ENCODE measurements around the gene RAB5B.
"Not testable (repeated sequence)": the region's sequence is repeated elsewhere in the genome, so short reads cannot be mapped to it uniquely, and the experiment has no call there.

Gene RAB5B

DNA sequence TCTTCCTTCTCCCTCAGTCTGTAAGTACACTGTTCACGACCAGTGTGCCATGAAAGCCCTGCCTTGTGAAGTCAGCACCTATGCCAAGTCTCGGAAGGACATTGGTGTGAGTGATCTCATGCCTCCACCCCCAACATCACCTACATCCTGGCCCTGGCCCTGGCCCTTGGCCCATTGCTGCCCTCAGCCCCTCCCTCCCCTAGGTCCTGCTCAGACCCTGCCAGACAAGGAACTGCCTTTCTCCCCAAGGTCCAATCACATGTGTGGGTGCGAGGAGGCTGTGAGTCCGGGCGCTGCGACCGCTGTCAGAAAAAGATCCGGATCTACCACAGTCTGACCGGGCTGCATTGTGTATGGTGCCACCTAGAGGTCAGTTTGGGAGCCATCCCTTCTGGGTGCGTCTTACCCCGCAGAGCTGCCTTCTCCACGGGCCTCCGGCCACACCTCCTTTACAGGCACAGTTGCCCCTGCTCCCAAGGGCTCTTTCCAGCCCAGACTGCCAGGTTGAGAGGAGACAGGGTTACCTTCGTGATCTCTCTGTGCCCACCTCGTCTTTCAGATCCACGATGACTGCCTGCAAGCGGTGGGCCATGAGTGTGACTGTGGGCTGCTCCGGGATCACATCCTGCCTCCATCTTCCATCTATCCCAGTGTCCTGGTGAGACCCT lies 33.7 kb upstream of the RAB5B start:
- DNase-seq (ENCODE audit: low read depth, low spot score), result peak; percentile 93

DNA sequence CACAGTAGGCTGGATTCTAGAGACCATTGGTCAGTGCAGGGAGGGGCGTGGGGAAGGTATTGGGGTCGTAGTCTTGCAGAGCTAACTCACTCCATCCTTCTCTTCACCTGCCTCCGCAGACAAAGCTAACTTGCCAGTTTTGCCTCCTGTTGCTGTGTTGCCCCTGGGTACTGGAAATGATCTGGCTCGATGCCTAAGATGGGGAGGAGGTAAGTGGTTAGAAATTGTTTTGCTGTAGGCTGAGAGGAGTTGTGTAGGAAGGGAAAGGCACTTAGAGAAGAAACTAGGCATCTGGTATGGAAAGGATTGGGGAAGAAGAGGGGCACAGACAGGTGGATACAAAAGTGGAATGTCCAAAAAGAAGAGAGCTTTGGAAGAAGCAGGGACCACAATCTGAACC lies 31.8 kb upstream of the RAB5B start:
- DNase-seq (ENCODE audit: low read depth, low spot score), result no peak

DNA sequence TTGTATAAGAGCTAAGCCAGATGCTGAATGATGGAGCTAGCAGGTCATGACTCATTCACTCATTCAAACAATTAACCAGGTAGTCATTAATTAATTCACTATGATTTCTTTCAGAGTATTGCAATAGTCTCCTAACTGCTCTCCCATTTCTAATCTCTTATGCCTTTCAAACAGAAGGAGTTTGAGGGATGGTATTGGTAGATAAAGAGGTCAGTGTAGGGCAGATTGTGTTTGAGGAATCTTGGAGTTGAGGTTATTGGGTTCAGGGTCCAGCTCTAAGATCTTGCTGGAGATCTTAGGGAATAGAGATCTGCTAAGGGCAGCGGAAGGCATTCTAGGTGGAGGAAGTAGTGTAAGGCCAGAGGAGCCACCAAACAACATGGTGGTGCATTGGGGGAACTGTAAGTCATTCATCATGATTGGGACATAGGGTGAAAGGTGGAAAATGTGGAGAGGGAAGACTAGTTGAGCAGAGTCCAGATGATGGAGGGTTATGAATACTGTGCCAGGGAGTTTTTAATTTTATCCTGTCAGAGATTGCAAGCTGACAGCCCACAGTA lies 31.2 kb upstream of the RAB5B start:
- no peak for DNase-seq (ENCODE audit: low read depth, low spot score)

DNA sequence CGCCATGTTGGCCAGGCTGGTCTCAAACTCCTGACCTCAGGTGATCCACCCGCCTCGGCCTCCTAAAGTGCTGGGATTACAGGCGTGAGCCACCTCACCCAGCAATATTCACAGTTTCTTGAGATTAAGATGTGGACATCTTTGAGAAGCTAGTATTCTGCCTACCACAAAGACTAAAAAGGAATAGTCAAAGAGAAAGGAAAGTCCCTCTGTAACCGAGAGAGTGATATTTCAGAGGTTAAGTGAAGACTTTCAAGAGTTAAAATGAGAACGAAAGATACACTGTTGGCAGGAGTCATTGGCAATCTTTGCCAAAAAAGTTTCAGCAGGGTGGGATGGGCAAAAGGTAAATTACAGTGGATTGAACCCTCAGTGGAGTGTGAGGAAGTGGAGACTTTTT lies 27.3 kb upstream of the RAB5B start:
- DNase-seq (ENCODE audit: low read depth, low spot score), result no peak

DNA sequence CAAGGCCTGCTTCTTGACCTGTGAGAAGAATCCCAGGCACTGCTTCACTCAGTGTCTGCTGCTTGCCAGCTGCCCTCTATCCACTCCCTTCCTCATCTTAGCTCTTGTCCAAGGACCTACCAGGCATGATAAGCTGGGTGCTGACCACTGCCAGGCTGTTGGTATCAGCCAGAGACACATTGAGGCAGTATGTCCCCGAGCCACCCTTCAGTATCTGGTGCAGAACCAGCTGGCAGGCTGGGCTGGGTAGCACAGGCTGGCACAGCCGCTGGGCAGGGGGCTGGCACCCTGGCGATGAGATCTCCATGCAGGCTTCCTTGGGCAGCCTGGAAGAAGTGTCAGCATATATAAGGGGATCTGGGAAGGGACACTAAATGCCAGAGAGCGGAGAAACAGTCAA lies 18.5 kb upstream of the RAB5B start:
- DNase-seq (ENCODE audit: low read depth, low spot score), result no peak

DNA sequence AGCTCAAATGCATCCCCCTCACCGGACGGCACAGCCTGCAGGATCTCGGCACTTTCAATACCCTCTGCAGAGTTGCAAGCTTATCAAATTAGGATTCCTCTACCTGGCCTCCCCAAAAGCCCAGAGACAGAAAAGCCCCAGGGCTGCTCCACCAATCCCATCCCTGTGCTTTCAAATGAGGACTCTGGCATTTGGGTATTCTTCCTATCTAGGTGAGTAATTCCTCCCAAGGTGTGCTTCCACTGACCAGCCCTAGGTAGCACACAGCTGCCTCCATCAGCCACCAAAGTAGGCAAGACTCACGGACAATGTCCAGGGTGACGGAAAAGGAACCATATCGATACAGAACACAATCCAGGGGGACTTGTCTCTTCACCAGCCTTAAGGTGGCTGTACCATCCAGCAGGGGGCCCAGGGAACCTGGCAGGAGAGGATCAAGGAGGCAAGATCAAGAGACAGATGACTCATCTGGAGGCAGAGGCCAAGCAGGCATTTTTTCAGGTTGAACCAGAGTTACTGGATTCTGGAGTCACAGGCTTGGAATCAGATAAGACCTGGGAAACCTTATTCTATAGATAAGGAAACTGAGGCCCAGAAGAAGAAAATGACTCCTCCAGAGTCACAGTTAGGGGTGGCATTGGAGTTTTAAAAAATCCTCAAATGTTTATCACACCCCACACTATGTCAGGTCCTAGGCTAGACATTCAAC lies 17.9 kb upstream of the RAB5B start:
- DNase-seq (ENCODE audit: low read depth, low spot score), result peak; percentile 76

DNA sequence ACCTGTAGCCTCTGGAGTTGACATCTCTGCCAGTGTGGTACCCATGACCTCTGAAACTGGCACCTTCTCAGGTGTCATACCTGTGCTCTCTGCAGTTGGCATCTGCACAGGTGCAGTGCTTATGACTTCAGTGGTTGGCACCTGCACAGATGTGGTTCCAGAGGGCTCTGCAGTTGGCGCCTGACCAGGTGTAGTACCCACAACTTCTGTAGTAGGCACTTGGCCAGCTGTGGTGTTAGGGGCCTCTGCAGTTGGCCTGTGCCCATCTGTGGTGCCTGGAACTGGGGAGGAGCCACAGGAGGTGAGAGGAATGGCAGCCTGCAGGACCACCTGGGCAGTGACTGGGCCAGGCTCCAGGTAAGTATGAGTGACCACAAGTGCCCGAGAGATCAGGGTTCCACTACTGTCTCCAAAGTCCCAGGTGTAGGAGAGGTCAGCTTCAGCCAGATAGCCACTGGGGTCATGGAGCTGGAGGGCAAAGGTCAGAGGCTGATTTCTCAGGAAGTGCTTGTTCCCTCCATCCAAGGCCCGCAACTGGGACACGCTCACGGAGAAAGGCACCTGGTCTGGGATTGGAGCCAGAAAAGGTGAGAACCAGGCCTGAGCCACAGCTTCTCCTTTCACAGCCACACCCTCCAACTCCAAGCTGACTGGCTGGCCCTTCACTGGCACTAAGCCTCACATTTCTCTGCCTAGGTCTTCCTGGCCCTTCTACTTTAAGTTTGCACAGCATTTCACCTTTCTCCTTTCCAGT lies 16.6 kb upstream of the RAB5B start:
- no peak for DNase-seq (ENCODE audit: low read depth, low spot score)

DNA sequence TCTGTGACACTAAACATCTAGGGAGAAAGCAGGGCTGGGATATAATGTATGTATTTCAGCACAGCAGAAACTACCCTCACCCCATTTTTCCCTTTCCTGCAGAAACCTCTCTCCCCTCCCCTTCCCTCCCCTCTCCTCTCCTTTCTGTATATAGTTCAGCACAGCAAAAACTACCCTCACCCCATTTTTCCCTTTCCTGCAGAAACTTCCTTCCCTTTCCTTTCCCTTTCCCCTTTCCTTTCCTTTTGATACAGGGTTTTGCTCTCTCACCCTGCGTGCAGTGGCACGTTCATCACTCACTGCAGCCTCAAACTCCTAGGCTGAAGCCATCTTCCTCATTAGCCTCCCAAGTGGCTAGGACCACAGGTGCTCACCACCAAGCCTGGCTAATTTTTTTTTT lies 10.1 kb upstream of the RAB5B start:
- DNase-seq (ENCODE audit: low read depth, low spot score), result no peak

DNA sequence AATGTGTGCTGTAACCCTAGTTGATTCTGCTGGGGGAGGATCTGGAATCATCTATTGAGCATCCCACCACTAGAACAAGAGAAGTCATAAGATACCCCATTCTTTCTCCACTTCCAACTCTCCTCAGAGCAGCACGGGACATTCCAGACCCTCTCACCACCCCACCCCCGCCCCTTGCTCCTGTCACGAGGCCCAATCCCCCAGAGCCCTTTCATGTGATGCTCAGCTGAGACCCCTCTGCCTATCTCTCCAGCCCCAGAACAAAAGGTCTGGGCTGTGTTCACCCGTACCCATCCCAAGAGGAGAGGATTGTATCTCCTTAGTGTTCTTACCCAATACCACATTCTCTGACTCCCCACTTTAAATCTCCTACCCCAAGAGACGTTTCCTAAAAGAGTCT lies 8.6 kb upstream of the RAB5B start:
- DNase-seq (ENCODE audit: low read depth, low spot score), result no peak

DNA sequence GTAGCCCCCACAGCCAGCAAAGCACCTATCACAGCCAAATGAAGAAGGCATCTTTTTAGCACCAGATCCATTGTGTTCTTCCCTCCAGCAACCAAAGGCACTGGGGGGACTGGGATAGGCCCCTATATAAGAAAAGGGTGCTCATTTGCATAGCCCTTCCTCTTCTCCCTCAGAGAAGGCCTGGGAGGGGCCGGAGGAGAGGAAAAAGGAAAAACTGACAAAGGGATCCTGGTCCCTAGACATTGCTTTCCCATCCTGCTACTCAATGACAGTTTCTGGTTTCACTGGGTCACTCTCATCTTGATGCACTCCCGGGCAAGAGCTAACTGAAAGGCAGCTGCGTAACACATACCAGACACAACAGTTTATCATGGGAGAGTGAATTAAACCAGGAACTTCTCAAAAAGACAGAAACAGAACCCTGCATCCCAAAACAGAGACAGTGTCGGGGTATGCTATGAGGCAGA lies 7.9 kb upstream of the RAB5B start, which contains the start of gene PMEL:
Gene PMEL, minus strand, starts transcription at position 102 of the 467 bp plus-strand sequence. Its CDS starts 31 bp downstream, at position 71.
- DNase-seq (ENCODE audit: low read depth, low spot score), result no peak

DNA sequence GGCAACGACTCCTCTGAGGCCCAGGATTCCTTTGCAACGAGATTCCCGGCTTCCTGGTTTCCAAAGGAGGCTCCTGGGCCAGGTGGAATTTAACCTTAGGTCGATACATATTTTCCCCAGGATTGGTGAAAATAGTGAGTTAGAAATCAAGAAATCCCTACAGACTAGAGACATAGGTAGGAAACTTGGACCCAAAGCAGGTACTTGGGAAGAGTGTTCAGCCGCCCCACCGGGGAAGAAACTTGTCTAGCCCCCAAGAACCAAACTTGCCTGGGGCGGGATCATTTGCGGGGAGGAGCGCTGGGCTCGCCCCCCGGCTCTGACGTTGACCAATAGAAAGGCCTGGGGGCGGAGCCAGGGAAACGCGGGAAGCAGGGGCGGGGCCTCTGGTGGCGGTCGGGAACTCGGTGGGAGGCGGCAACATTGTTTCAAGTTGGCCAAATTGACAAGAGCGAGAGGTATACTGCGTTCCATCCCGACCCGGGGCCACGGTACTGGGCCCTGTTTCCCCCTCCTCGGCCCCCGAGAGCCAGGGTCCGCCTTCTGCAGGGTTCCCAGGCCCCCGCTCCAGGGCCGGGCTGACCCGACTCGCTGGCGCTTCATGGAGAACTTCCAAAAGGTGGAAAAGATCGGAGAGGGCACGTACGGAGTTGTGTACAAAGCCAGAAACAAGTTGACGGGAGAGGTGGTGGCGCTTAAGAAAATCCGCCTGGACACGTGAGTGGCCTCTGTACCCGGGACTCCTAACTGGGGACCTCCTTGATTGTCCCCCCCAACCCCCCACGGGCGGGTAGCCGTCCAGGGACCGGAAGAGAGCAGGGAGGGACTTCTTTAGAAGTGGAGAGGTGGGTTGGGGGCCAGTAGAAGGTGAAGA lies 7.2 kb upstream of the RAB5B start, which contains the start of gene CDK2:
Gene CDK2, plus strand, starts transcription at position 423 of the 874 bp plus-strand sequence. Its CDS starts 179 bp downstream, at position 602.
- peak; percentile 92 for DNase-seq (ENCODE audit: low read depth, low spot score)

DNA sequence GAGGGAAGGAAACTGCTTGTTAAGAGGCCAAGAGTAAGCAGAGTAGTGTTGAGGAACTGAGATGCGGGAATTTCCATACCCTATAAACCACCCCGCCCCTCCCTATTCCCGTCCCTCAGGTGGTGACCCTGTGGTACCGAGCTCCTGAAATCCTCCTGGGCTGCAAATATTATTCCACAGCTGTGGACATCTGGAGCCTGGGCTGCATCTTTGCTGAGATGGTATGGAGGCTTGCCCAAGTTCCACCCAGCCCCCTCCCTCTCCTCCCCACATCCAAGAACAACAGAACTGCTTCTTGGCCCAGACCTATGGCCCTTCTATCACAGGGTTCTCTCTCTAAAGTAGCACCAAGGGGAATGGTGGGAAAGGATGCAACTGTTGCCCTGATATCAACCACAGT lies 4.5 kb upstream of the RAB5B start:
- DNase-seq (ENCODE audit: low read depth, low spot score), result no peak

DNA sequence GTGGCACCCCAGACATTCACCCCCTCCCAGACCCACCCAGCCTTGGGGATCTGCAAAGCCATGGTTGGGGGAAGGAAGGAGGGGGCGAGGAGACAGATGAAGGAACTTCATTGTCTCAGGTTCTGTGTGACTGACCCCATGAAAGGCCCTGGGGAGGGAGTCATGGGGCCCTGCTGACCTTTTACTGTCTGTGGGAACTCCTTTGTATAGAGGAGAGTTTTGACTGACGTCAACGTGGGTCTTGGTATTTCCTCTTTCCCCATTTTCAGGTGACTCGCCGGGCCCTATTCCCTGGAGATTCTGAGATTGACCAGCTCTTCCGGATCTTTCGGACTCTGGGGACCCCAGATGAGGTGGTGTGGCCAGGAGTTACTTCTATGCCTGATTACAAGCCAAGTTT lies 3.1 kb upstream of the RAB5B start:
- DNase-seq (ENCODE audit: low read depth, low spot score), result no peak

DNA sequence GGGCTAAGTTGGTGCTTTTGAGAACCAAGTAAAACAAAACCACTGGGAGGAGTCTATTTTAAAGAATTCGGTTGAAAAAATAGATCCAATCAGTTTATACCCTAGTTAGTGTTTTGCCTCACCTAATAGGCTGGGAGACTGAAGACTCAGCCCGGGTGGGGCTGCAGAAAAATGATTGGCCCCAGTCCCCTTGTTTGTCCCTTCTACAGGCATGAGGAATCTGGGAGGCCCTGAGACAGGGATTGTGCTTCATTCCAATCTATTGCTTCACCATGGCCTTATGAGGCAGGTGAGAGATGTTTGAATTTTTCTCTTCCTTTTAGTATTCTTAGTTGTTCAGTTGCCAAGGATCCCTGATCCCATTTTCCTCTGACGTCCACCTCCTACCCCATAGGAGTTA lies 1.8 kb upstream of the RAB5B start:
- DNase-seq (ENCODE audit: low read depth, low spot score), result peak; percentile 56

DNA sequence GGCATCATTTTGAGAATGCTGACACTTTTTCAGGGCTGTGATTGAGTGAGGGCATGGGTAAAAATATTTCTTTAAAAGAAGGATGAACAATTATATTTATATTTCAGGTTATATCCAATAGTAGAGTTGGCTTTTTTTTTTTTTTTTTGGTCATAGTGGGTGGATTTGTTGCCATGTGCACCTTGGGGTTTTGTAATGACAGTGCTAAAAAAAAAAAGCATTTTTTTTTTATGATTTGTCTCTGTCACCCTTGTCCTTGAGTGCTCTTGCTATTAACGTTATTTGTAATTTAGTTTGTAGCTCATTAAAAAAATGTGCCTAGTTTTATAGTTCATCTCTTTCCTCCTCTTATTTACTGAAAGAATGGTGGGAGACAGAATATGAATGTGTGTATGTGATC lies 1.4 kb upstream of the RAB5B start:
- DNase-seq (ENCODE audit: low read depth, low spot score), result no peak

DNA sequence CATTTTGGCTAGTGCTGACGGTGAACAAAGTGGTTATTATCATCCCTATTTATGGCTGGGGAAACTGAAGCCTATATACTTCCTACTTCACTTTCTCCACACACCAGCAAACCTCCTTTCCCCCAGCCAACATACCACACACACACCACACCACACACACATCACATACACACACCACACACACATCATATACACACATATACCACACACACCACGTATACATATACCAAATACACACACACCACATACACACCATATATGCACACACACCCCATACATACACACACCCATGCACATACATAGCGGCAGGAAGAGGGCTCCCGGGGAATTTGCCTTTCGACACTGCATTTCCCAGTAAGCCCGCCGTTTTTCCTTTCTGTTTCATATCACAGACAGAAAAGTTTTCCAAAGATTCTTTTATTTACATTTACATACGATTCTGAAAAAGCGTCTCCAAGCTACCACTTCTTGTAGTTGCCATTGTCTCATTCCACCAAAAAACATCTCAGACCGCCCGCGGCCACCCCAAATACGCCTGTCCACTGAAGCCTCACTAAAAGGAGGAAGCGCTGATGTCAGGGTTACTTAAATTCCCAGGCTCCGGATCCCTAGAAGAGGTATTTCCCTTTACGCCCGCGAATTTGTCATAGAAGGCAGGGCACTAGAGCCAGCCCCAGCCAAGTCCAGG lies 823 bp upstream of the RAB5B start:
- DNase-seq (ENCODE audit: low read depth, low spot score), result no peak

DNA sequence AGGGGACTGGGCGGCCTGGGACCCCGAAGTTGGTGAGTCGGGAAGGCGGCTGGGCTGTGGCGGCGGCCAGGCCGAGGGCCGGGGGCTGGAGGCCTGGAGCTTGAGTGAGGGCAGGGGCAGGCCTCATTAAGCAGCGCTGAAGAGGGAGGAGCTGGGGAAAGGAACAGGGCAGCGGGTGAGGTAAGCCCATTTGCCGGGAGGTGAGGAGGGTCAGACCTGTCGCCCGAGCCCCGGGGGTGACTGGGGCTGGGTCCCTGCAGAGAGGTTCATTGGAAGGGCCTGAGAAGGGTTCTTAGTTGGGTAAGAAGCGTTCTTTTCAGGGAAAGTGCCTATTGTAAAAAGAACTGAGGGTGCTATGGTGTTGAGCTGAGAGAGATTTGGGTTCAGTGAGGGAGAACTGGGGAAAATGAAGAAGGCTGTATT lies 441 bp downstream of the RAB5B start:
- DNase-seq (ENCODE audit: low read depth, low spot score), result peak; percentile 75

DNA sequence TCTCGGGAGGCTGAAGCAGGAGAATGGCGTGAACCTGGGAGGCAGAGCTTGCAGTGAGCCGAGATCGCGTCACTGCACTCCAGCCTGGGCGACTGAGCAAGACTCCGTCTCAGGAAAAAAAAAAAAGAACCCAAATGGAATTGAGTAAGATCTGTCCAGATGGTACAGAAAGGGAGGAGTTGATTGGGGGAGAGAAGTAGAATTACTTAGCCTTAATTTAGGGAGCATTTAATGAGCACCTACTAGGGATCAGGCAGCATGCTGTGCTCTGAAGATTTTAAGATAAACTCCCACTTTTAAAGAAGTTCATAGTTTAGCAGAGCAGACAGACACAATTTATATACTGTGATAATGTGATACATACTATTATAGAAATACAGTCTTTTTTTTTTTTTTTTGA lies 4.5 kb downstream of the RAB5B start:
- no peak for DNase-seq (ENCODE audit: low read depth, low spot score)

DNA sequence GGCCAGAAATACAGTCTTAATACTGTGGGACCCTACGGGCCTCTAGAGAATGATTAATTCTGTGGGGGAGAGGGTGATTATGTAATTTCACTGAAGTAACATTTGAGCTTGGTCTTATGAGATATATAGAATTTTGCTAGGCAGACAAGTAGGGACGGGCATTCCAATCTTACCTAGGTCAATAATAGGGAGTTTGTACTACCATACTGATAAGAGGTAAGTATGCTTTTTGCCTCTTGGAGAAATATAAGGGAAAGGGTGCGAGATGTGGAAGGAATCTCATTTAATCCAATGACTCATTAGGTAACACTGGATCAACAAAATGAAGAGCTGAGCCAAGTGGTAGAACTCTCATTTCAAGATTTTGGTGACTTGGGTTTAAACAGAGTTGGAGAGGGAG lies 5.2 kb downstream of the RAB5B start:
- DNase-seq (ENCODE audit: low read depth, low spot score), result no peak

DNA sequence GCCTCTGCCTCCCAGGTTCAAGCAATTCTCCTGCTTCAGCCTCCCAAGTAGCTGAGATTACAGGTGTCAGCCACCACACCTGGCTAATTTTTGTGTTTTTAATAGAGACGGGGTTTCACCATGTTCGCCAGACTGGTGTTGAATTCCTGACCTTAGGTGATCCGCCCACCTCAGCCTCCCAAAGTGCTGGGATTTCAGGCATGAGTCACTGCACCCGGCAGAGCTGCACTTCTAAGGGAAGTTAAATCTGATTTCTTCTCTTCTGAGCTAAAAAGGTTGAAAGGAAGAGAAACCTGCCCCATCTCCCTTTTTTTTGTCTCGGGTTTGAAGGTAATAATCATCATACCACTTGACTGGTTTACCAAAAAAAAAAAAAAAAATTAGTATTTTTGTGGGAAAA lies 8.0 kb downstream of the RAB5B start:
- DNase-seq (ENCODE audit: low read depth, low spot score), result not testable (repeated sequence)
